ENCODE results near the gene BATF3. TPM values are rescaled to one million over a fixed set of nuclear protein-coding genes. Genes with fewer than 3 reads are reported as not detected.

The BATF3 gene
- total and polyA plus RNA-seq, 2 of the 4 experiments (the other 2 are of a cell fraction) = 1.6 to 3.9 TPM

- dilution Hi-C loops (cut with HindIII; ENCODE audit: low sequenced_read_pairs, unreplicated experiment) = no loop called here
- CTCF ChIA-PET = no interaction called here
- no peaks in the 10 kb centered on the region for H3K36me3 ChIP-seq (ENCODE audit: control insufficient read depth, insufficient read depth, low read length)
These were observed 16.3 kb downstream of the BATF3 start for GRCh38 chr1:212683357-212683722.

More at GRCh38 chr1:212683357-212683722, 16.3 kb downstream of the BATF3 start:
- WGBS, 2 experiments (ENCODE audit: extremely low coverage in 2 of 2, insufficient read length in 1 of 2) = no CpG with 5 or more reads among the region's 7 CpGs
- Histone ChIP-seq H3K4me1 (ENCODE audit: control insufficient read depth, insufficient read depth, low read length) (peaks cover 2% of the 10 kb centered on the region; the same call in 1 of the 2 replicates), H2AK9ac (replicated peaks; ENCODE audit: low read depth, low read length, poor library complexity) (no peak overlapping the region), H3K27ac (ENCODE audit: insufficient read depth, low read length) (no peak overlapping the region), H2BK20ac (ENCODE audit: low read depth, low read length) (no peak overlapping the region), H2BK5ac (ENCODE audit: low read depth, low read length, poor library complexity, severe bottlenecking) (no peak overlapping the region), H3K9me1 (ENCODE audit: insufficient read depth, low read length) (peaks cover 3% of the 10 kb centered on the region; the same call in 1 of the 2 replicates), H3K9ac (ENCODE audit: low read depth, low read length) (no peak overlapping the region), H2BK120ac (ENCODE audit: low read depth, low read length) (no peak overlapping the region), H3K56ac (ENCODE audit: extremely low read depth, insufficient read depth, low read length) (no peak overlapping the region), H3K4me2 (ENCODE audit: low read depth, low read length) (no peak overlapping the region), H3K79me1 (ENCODE audit: low read depth in 1 of 2, low read length in 2 of 2) (no peaks in the 10 kb centered on the region), H3K23ac (ENCODE audit: low read depth, low read length) (no peak overlapping the region), H4K20me1 (ENCODE audit: insufficient read depth, low read length) (no peaks in the 10 kb centered on the region), H3K4ac (ENCODE audit: low read depth, low read length) (no peak overlapping the region), H4K5ac (ENCODE audit: low read depth, low read length) (no peak overlapping the region), H4K8ac (ENCODE audit: low read depth in 2 of 2, low read length in 2 of 2) (no peak overlapping the region), H3K27me3 (ENCODE audit: control insufficient read depth, insufficient read depth, low read length) (no peaks in the 10 kb centered on the region; the same call in 1 of the 2 replicates), H4K91ac (ENCODE audit: insufficient read depth, low read depth, low read length) (no peak overlapping the region), H2AK5ac (ENCODE audit: low read depth, low read length) (no peak overlapping the region), H3K4me3 (ENCODE audit: insufficient read depth, low read depth, low read length) (no peak overlapping the region), H2BK15ac (ENCODE audit: low read depth, low read length) (no peak overlapping the region), H3K18ac (ENCODE audit: low read depth, low read length) (no peak overlapping the region), H3K9me3 (ENCODE audit: control insufficient read depth, insufficient read depth, low read length) (no peaks in the 10 kb centered on the region), H2AFZ (replicated peaks; ENCODE audit: low read length, poor library complexity) (no peak overlapping the region), H3K14ac (replicated peaks; ENCODE audit: low read depth, low read length) (no peak overlapping the region)
- intact Hi-C loops (cut with micrococcal nuclease) = no loop called here
- no TSS peak for BruUV-seq (replicated peaks)
- TF ChIP-seq RAD21 (IDR thresholded peaks at IDR 0.05; ENCODE audit: low read length) = no peak
- TF ChIP-seq SMC3 (IDR thresholded peaks at IDR 0.05; ENCODE audit: low read depth, low read length) = no peak
- TF ChIP-seq RCOR1 (IDR thresholded peaks at IDR 0.05; ENCODE audit: insufficient replicate concordance, low read length) = no peak
- TF ChIP-seq FOS (IDR thresholded peaks at IDR 0.05; ENCODE audit: low read depth, low read length) = no peak
- TF ChIP-seq, protein P1, sequence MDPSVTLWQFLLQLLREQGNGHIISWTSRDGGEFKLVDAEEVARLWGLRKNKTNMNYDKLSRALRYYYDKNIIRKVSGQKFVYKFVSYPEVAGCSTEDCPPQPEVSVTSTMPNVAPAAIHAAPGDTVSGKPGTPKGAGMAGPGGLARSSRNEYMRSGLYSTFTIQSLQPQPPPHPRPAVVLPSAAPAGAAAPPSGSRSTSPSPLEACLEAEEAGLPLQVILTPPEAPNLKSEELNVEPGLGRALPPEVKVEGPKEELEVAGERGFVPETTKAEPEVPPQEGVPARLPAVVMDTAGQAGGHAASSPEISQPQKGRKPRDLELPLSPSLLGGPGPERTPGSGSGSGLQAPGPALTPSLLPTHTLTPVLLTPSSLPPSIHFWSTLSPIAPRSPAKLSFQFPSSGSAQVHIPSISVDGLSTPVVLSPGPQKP (IDR thresholded peaks at IDR 0.05; ENCODE audit: borderline replicate concordance, low read depth, low read length) = no peak
- TF ChIP-seq MXI1 (IDR thresholded peaks at IDR 0.05; ENCODE audit: borderline replicate concordance, low read depth, low read length) = no peak
- TF ChIP-seq, protein P2, sequence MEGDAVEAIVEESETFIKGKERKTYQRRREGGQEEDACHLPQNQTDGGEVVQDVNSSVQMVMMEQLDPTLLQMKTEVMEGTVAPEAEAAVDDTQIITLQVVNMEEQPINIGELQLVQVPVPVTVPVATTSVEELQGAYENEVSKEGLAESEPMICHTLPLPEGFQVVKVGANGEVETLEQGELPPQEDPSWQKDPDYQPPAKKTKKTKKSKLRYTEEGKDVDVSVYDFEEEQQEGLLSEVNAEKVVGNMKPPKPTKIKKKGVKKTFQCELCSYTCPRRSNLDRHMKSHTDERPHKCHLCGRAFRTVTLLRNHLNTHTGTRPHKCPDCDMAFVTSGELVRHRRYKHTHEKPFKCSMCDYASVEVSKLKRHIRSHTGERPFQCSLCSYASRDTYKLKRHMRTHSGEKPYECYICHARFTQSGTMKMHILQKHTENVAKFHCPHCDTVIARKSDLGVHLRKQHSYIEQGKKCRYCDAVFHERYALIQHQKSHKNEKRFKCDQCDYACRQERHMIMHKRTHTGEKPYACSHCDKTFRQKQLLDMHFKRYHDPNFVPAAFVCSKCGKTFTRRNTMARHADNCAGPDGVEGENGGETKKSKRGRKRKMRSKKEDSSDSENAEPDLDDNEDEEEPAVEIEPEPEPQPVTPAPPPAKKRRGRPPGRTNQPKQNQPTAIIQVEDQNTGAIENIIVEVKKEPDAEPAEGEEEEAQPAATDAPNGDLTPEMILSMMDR (conservative IDR thresholded peaks at IDR 0.05; ENCODE audit: low read depth, low read length) = no peak
- no peak for DNase-seq
- in situ Hi-C loops (cut with MboI; ENCODE audit: low sequenced_read_pairs) = no loop called here
- POLR2A ChIA-PET (ENCODE audit: unreplicated experiment) = no interaction called here
- ATAC-seq (ENCODE audit: low read depth) = no peak

Measured in IMR-90 (cell line).